Peyer's patch (tissue), 4 donors: ENCODE results near the gene POLR2I.

Experiments
- CTCF ChIP-seq, 6 experiments: fragments of 450-650 bp in 4 of 6; fragments of 200-600 bp in 2 of 6; sonication (generic) in 1 of 6; IDR thresholded peaks; one replicate each; pipeline ENCODE4 v1.5.1; 2017 to 2019; ENCODE audit warnings: antibody characterized with exemption in 6 of 6, mild to moderate bottlenecking in 3 of 6, moderate library complexity in 1 of 6
- POLR2A ChIP-seq, 2 donors: fragments of 450-650 bp; IDR thresholded peaks; one replicate each; pipeline ENCODE4 v1.5.1; 2017; ENCODE audit warnings: antibody characterized with exemption in 2 of 2, mild to moderate bottlenecking in 2 of 2, moderate library complexity in 2 of 2

GRCh38 chr19:36108684-36109083 lies 6.0 kb downstream of the POLR2I start:
- TF ChIP-seq CTCF (IDR thresholded peaks at IDR 0.05) (no peak), POLR2A (IDR thresholded peaks at IDR 0.05) (no peak)
